Immature natural killer cell (primary cell): ENCODE measurements around the gene JSRP1. TPM values are rescaled to one million over a fixed set of nuclear protein-coding genes. Genes with fewer than 3 reads are reported as not detected.
A peak's percentile ranks its signal among the peaks of the same experiment; 100 is the strongest.
"Not testable (repeated sequence)": the region's sequence is repeated elsewhere in the genome, so short reads cannot be mapped to it uniquely, and the experiment has no call there.

ENCODE experiments used
- DNase-seq, 3 donors: peaks; one replicate each; pipeline ENCODE4 v3.0.0; 2022; ENCODE audit warnings: mixed read lengths in 1 of 3
- H3K27ac Mint-ChIP-seq, 6 donors: one replicate each; pipeline ENCODE4 v1.8.0; 2020; ENCODE audit warnings: mixed read lengths in 6 of 6, mild to moderate bottlenecking in 5 of 6, inconsistent platforms in 4 of 6, moderate library complexity in 3 of 6
- H3K27me3 Mint-ChIP-seq, 3 donors: one replicate each; pipeline ENCODE4 v1.8.0; 2020 to 2021; ENCODE audit warnings: low read depth in 3 of 3, mild to moderate bottlenecking in 3 of 3, mixed read lengths in 3 of 3, moderate library complexity in 3 of 3, inconsistent platforms in 1 of 3
- H3K36me3 Mint-ChIP-seq, 3 donors: one replicate each; pipeline ENCODE4 v1.8.0; 2020; ENCODE audit warnings: mixed read lengths in 3 of 3, inconsistent platforms in 2 of 3, mild to moderate bottlenecking in 2 of 3
- H3K4me1 Mint-ChIP-seq, 2 donors: one replicate each; pipeline ENCODE4 v1.8.0; 2020; ENCODE audit warnings: inconsistent platforms in 2 of 2, mild to moderate bottlenecking in 2 of 2, mixed read lengths in 2 of 2, moderate library complexity in 1 of 2
- H3K4me3 Mint-ChIP-seq, 5 donors: one replicate each; pipeline ENCODE4 v1.8.0; 2020; ENCODE audit warnings: mild to moderate bottlenecking in 5 of 5, mixed read lengths in 5 of 5, inconsistent platforms in 3 of 5, moderate library complexity in 3 of 5
- H3K9me3 Mint-ChIP-seq, 6 donors: one replicate each; pipeline ENCODE4 v1.8.0; 2020; ENCODE audit warnings: mild to moderate bottlenecking in 6 of 6, mixed read lengths in 6 of 6, inconsistent platforms in 4 of 6, moderate library complexity in 3 of 6
- polyA plus RNA-seq, 3 donors: library from polyadenylated mRNA; unstranded; fragments of 300-500 nt; fragmentation: Illumina TruSeq; gene quantifications; one replicate each; pipeline ENCODE4 v1.2.3, GENCODE V29; 2021

Gene JSRP1
- polyA plus RNA-seq, 3 donors from 2014 or later: 0.94 TPM; not detected in 2

DNA sequence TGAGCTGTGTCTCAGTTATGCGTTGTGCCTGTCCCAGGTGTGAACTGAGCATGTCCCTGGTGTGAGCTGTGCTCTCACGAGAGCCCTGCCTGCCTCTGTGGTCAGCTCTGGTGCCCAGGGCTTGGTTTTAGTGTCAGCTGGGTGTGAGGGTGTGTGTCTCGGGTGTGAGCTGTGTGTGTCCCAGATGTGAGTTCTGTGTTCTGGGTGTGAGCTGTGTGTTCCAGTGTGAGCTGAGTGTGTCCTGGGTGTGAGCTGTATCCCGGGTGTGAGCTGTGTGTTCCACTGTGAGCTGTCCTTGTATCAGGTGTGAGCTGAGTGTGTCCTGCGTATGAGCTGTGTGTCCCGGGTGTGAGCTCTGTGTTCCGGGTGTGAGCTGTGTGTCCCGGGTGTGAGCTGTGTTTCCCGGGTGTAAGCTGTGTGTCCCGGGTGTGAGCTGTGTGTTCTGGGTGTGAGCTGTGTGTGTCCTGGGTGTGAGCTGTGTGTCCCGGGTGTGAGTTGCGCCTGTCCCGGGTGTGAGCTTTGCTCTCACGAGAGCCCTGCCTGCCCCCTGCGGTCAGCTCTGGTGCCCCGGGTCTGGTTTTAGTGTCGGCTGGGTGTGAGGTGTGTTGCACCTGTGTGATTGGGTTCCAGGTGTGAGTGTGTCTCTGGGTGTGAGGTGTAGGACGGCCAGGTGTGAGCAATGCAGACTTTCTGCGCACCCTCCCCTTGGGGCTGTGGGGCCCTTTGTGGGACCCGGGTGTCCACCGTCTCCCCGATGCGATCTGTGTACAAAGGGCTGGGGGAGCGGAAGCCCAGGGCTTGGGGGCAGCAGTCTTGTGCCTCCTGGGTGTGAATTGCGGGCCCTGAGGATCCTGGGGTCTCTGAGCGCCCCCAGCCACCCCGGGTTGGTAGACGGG is 32.8 kb upstream of the JSRP1 start:
- Mint-ChIP-seq H3K9me3 (no peaks in the 10 kb centered on the region), H3K4me3 (peak overlapping the region; percentile 85 to 95 (median 91)), H3K27me3 (peaks cover 7 to 27% (median 17%) of the 10 kb centered on the region in 3 donors), H3K36me3 (no peaks in the 10 kb centered on the region), H3K27ac (peak overlapping the region; percentile 92 to 99 (median 95)), H3K4me1 (peaks cover 25 to 32% of the 10 kb centered on the region in 2 donors)
- DNase-seq: peak in 1 of 3 donors; percentile 43

DNA sequence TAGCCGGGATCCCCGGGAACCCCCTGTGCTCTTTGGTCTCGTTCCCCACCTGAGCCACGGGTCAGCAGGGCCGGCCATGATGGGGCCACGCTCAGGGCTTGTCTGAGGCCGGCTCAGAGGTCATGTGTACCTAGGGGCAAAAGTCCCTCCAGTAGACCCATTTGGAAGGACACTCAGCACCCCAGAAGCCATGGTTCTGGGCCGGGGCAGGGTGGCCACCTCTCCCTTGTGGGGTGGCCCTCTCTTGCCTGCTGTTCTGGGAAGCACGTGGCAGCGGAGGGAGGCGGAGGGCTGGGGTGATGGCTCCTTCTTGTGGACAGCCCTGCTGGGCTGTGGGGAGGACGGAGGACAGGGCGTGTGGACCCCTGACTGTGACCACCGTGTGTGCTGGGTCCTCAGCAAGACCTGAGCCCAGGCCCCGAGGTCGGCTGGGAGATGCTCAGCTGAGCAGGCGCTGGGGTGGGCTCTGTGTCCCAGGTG is 32.2 kb upstream of the JSRP1 start:
- DNase-seq: no peak
- H3K27ac Mint-ChIP-seq: peak overlapping the region; percentile 92 to 99 (median 95)
- H3K4me3 Mint-ChIP-seq: peak overlapping the region; percentile 85 to 95 (median 91)
- no peaks in the 10 kb centered on the region for H3K9me3 Mint-ChIP-seq
- no peaks in the 10 kb centered on the region for H3K36me3 Mint-ChIP-seq
- H3K4me1 Mint-ChIP-seq: peaks cover 21 to 28% of the 10 kb centered on the region in 2 donors
- H3K27me3 Mint-ChIP-seq: peaks cover 7 to 24% (median 15%) of the 10 kb centered on the region in 3 donors

DNA sequence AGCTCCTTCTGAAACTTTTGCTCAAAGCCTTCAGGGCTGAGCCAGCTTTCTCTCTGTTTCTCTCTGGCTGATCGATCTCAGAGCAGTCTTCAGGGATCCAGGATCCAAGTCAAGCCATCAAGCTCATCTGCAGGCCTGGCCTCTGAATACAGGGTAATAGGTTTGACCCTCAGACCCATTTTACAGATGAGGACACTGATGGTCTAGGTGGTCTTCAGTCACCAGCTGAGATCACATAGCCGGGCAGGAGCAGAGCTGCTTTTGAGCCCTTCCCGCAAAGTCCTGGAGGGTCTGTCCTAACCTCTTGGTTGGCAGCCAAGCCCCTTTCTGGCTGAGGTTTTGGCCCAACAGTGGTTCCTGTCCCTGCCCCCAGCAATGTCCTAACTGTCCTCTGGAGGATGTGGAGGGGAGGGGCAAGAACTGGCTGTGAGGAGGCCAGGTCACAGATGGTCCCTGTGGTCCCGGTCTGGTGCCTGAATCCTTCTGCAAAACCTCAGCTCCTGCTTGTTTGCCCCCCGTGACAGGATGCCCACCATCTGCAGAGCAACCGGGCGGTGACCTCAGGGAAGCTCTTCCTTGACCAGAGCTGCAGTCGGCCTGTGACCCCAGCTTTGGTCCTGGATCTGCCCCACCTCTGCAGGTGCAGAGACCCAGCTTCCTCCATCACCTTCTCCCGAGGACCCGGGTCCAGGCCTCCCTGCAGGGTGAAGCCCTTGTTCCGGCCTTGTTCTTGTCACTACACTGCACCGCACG is 31.5 kb upstream of the JSRP1 start:
- Mint-ChIP-seq H3K36me3 (no peaks in the 10 kb centered on the region), H3K27me3 (peaks cover 7 to 25% (median 18%) of the 10 kb centered on the region in 3 donors), H3K27ac (peak overlapping the region; percentile 67 to 98 (median 94)), H3K4me3 (peak overlapping the region in 2 of 5 donors; percentile 85 to 91), H3K4me1 (peaks cover 25 to 32% of the 10 kb centered on the region in 2 donors), H3K9me3 (no peaks in the 10 kb centered on the region)
- DNase-seq: no peak

DNA sequence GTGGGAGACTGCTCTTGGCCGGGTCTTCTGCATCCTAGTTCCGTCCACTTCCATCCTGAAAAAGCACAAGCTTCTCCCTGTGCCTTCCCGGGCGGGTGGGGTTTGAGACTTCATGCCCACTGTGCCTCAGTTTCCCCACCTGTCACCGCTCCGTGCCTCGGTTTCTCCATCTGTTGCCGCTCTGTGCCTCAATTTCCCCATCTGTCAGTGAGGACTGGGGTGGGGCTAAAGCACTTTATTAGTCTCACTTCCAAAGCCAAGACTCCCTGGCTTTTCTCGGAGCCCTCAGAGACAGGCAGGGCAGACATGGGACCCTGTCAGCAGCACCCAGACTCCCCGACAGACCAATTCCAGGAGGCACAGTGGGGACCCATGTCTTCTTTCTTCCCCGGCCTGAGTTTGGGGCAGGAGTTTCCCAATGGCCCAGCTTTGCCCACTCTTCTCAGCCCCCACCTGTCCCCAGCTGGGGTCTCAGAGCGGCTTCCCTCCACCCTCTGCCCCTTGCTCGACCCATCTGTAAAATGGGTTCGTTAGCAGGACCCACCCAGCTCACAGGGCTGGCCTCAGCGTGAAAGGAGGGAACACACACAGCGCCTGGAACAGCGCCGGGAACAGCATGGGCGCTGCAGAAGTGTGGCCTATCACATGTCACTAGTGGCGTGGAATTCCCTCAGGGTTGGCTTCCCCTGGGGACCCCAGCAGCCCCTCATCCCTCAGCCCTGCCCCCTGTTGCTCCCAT is 30.4 kb upstream of the JSRP1 start:
- no peak overlapping the region for H3K4me3 Mint-ChIP-seq
- no peaks in the 10 kb centered on the region for H3K36me3 Mint-ChIP-seq
- peak overlapping the region in 2 of 6 donors; percentile 19 to 56 for H3K27ac Mint-ChIP-seq
- H3K27me3 Mint-ChIP-seq: peaks cover 12 to 35% (median 26%) of the 10 kb centered on the region in 3 donors
- H3K9me3 Mint-ChIP-seq: no peaks in the 10 kb centered on the region
- peaks cover 36 to 37% of the 10 kb centered on the region in 2 donors for H3K4me1 Mint-ChIP-seq
- DNase-seq: no peak

DNA sequence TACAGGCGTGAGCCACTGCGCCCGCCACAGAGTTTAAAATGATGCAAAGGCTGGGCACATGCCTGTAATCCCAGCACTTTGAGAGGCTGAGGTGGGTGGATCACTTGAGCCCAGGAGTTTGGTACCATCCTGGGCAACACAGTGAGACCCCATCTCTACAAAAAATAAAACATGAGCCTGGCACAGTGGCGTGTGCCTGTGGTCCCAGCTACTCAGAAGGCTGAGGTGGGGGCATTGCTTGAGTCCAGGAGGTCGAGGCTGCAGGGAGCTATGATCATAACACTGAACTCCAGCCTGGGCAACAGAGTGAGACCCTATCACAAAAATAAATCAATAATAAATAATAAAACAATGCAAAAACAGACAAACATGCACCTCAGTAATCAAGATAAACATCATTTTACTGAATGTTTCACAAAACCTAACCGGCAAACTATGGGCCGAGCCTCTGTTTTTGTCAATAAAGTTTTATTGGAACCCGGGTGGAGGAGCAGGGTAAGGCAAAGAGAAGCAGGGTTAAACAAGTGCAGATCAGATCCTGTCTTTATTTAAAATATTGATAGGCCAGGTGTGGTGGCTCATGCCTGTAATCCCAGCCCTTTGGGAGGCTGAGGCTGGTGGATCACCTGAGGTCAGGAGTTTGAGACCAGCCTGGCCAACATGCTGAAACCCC is 27.8 kb upstream of the JSRP1 start:
- Mint-ChIP-seq H3K36me3 (no peaks in the 10 kb centered on the region), H3K27me3 (peaks cover 11 to 21% (median 21%) of the 10 kb centered on the region in 3 donors), H3K4me1 (peaks cover 28 to 36% of the 10 kb centered on the region in 2 donors), H3K9me3 (no peaks in the 10 kb centered on the region), H3K4me3 (no peak overlapping the region), H3K27ac (peak overlapping the region in 2 of 6 donors; percentile 28 to 34)
- DNase-seq: no peak

DNA sequence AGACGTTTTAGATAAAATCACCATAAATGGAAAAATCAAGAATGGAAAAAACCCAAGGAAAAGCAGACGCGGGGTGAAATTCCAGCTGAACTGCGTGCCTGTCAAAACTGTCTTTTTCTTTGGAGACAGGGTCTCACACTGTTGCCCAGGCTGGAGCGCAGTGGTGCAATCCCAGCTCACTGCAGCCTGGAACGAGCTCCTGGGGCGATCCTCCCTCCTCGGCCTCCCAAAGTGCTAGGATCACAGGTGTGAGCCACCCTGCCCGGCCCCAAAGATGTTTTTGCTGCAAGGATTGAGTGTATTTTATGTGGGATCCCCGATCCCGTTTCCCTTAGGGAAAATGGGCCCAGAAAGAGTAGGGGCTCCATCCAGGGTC is 26.6 kb upstream of the JSRP1 start:
- Mint-ChIP-seq H3K4me1 (peaks cover 17 to 24% of the 10 kb centered on the region in 2 donors), H3K27me3 (peaks cover 10 to 21% (median 14%) of the 10 kb centered on the region in 3 donors), H3K27ac (peak overlapping the region; percentile 51 to 93 (median 82)), H3K4me3 (peak overlapping the region; percentile 87 to 92 (median 91)), H3K36me3 (no peaks in the 10 kb centered on the region), H3K9me3 (no peaks in the 10 kb centered on the region)
- DNase-seq: no peak

DNA sequence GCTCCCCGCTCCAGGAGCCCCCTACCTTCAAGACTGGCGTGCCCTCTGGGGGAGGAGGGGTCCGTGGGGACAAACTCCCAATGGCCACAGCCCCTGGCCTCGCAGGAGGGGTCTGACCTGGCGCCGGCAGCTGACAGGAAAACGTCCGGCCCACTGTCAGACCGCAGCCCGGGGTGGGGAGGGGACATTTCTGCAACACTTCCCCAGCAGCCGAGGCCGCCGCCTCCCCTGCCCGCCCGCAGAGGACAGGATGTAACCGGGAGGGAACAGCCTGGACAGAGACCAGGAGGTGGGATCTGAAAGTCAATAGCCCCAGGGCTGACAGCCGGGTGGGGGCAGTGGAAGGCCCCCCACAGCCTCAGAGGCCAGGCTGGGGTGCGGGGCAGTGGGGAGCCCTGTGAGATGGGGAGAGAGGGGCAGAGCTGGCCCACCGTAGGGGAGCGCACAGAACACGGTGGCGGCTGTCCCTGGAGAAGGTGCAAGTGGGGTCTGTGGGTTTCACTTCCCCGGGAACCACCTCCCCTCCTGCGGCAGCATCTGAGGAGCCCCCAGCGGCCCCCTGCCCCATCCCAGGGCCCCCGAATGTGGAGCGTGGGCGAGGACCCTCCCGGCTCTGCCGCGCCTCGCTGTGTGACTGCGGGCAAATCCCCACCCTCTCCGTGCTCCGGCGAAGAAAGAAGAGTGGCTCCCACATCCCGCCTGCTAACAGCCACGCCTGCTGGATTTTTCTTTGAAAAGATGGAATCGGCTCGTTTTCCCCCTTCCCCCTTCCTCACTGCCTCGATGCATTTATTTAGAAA is 26.0 kb upstream of the JSRP1 start, which contains the start of gene PEAK3:
PEAK3 (minus strand) TSS at position 114 of the 800 bp plus-strand sequence. CDS start 1,244 bp downstream, outside the sequence.
- H3K36me3 Mint-ChIP-seq: peaks cover 0 to 2% (median under 1%) of the 10 kb centered on the region in 3 donors
- H3K27ac Mint-ChIP-seq: peak within 1 kb of the TSS; percentile 87 to 93 (median 90)
- peak; percentile 80 to 81 (median 80) for DNase-seq
- H3K27me3 Mint-ChIP-seq: peaks cover 11 to 19% (median 19%) of the 10 kb centered on the region in 3 donors
- H3K4me1 Mint-ChIP-seq: peaks cover 19 to 23% of the 10 kb centered on the region in 2 donors
- H3K4me3 Mint-ChIP-seq: peak within 1 kb of the TSS; percentile 87 to 92 (median 91)
- H3K9me3 Mint-ChIP-seq: no peaks in the 10 kb centered on the region

DNA sequence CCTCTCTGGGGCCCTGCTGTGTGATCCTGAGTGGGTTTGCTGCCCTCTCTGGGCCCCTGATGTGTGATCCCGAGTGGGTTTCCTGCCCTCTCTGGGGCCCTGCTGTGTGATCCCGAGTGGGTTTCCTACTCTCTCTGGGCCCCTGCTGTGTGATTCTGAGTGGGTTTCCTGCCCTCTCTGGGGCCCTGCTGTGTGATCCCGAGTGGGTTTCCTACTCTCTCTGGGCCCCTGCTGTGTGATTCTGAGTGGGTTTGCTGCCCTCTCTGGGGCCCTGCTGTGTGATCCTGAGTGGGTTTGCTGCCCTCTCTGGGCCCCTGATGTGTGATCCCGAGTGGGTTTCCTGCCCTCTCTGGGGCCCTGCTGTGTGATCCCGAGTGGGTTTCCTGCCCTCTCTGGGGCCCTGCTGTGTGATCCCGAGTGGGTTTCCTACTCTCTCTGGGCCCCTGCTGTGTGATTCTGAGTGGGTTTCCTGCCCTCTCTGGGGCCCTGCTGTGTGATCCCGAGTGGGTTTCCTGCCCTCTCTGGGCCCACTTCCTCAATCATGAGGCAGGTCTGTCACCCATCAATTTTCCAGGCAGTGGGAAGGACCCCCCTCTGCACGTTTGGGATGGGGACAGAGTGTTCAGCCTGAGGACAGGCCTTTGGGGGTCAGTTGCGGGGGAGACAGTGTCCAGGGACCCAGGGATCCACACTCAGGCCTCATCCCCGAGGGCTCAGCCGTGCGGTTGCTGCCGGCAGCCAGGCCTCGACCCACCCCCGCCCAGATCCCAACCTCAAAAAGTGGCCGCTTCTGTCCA is 25.2 kb upstream of the JSRP1 start:
- not testable (repeated sequence) for H3K9me3 Mint-ChIP-seq, H3K36me3 Mint-ChIP-seq, DNase-seq
- peak overlapping the region; percentile 87 to 92 (median 91) for H3K4me3 Mint-ChIP-seq
- H3K4me1 Mint-ChIP-seq: peaks cover 22 to 27% of the 10 kb centered on the region in 2 donors
- peak overlapping the region; percentile 87 to 93 (median 90) for H3K27ac Mint-ChIP-seq
- peaks cover 16 to 26% (median 24%) of the 10 kb centered on the region in 3 donors for H3K27me3 Mint-ChIP-seq

DNA sequence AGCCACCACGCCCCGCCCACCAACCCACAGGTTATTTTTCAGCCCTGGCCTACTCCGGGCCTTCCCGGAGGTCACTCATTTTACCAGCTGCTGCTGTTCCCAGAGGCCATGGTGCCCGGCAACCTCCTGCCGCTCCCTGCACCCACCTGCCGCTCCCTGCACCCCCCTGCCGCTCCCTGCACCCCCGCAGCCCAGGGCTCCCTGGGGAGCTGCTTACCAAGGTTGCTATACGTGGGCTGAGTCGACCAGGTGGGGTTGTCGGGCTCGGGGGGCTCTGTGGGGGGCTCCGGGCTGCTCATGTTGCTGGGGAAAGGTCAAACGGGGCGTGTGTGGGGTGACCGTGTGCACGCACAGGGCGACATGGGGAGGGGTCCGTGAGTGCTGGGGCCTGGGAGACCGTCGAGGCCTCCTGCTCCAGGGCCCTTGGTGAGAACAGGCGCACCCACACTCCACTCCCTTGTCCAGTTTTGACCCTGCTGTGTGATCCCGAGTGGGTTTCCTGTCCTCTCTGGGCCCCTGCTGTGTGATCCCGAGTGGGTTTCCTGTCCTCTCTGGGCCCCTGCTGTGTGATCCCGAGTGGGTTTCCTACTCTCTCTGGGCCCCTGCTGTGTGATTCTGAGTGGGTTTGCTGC is 24.5 kb upstream of the JSRP1 start:
- peaks cover 22 to 28% of the 10 kb centered on the region in 2 donors for H3K4me1 Mint-ChIP-seq
- H3K27me3 Mint-ChIP-seq: peaks cover 16 to 25% (median 24%) of the 10 kb centered on the region in 3 donors
- peak overlapping the region; percentile 27 to 54 (median 49) for H3K4me3 Mint-ChIP-seq
- H3K27ac Mint-ChIP-seq: peak overlapping the region in 5 of 6 donors; percentile 12 to 78 (median 39)
- DNase-seq: no peak
- H3K36me3 Mint-ChIP-seq: peaks cover 0 to 5% (median 4%) of the 10 kb centered on the region in 3 donors
- H3K9me3 Mint-ChIP-seq: no peaks in the 10 kb centered on the region

DNA sequence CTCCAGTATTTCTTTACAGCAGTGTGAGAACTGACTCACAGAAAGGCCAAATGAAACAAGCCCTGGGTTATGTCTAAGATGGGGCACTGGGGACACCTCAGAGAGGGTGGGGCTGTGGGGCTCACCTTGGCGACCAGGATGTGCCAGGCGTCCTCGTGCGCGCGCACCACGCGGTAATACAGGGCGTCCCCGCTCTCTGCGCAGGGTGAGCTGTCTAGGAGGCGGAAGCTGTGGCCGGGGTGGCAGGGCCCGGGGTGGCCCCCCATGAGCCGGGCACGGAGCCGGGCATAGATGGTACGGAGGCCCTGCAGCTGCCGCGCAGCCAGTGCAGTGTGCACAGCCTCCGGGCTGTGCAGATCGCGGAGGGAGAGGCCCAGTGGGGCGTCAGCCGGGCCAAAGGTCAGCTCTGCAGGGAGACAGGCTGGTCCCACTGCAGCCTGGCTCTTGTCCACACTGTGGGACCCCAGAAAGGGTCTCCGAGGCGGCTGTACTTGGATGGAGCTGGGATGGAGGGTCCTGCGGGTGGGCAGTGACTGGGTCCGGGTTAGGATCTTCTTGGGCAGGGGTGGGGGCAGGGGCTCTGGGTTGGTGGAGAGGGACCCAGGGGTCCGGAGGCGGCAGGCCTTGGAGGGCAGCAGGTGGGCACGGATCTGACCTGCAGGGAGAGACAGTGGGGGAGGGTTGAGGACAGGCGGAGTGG is 22.4 kb upstream of the JSRP1 start:
- Mint-ChIP-seq H3K36me3 (peaks cover 3 to 8% (median 4%) of the 10 kb centered on the region in 3 donors), H3K27ac (peak overlapping the region in 1 of 6 donors; percentile 20), H3K27me3 (peaks cover 31 to 40% (median 38%) of the 10 kb centered on the region in 3 donors), H3K4me1 (peaks cover 36 to 42% of the 10 kb centered on the region in 2 donors), H3K4me3 (no peak overlapping the region), H3K9me3 (no peaks in the 10 kb centered on the region)
- DNase-seq: no peak
